A549 treated with GW870086 at 1 μM for 4 hours (cell line): ENCODE results near the gene ATXN3. TPM values are rescaled to one million over a fixed set of nuclear protein-coding genes. Genes with fewer than 3 reads are reported as not detected.

Source experiments
- total RNA-seq: library from RNA; stranded (reverse); fragments of 200-300 nt; extraction: Qiagen RNA extraction; gene quantifications from 5 replicates; pipeline ENCODE4 v1.2.3, GENCODE V29; 2022; ENCODE audit warnings: low read depth

ATXN3 gene
- 18.8 to 41.3 TPM (median 21.6 TPM) in 5 replicates for total RNA-seq

GRCh38 chr14:92106143-92106926 is at the start of gene ATXN3:
Gene ATXN3, minus strand, starts transcription at chr14:92106582. Its CDS starts 30 bp downstream, at chr14:92106552.

DNA sequence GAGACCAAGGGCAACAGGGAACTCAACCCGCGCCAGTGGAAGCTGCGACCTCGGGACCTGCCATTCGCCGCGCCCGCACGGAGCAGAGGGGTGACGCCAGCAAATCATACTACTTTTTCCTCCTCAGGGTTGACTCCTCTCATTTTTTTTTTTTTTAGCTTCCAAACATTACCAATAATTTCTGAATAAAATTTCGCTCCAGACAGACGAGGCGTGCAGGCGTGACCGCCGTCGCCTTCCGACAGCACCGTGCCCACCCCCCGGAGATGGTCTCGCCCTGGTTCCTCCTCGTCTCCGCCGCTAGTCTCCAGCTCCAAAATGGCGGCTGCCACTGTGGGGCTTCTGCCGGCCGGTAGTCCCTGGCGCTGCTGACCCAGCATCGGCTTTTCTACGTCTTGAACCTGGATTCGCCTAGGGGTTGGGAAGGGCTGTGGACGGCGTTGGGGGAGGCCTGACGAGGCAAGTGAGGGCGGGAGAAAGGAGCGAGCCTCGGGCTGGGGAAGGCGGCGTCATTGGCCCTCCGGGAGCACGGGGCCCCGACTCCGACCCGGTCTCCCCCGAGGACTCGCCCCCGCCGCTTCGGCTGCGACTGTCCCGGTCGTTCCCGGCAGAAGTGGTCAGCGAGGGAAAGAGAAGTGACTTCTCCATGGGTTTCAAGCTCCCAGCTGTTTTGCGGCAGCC is 15.4 kb upstream of the ATXN3 start, which contains the start of the genes CPSF2 and NDUFB1:
Gene CPSF2 (plus strand): TSS at position 300 of the 681 bp plus-strand sequence. CDS start 9,016 bp downstream, outside the sequence.
Gene NDUFB1 (minus strand): TSS at position 37 of the 681 bp plus-strand sequence. CDS start 4,069 bp downstream, outside the sequence.

GRCh38 chr14:92039719-92040430 is 66.5 kb downstream of the ATXN3 start, which contains the start of gene TRIP11:
Gene TRIP11, minus strand, starts transcription at chr14:92040059. Its CDS starts 374 bp downstream, at chr14:92039685.

Other genes with a start within 250 kb of the ATXN3 start
- 0.30 to 0.70 TPM (median 0.55 TPM) in 5 replicates for gene TC2N, start 239.0 kb downstream of the ATXN3 start, total RNA-seq
- gene FBLN5, start 158.9 kb downstream of the ATXN3 start, total RNA-seq = 2.7 to 3.3 TPM (median 3.1 TPM) in 5 replicates
- 5.4 to 12.0 TPM (median 8.9 TPM) in 5 replicates for gene TRIP11, start 66.5 kb downstream of the ATXN3 start, total RNA-seq
- gene NDUFB1, start 15.1 kb upstream of the ATXN3 start, total RNA-seq = 314 to 496 TPM (median 351 TPM) in 5 replicates
- 32.4 to 42.2 TPM (median 39.1 TPM) in 5 replicates for gene CPSF2, start 15.4 kb upstream of the ATXN3 start, total RNA-seq
- gene SLC24A4, start 216.6 kb upstream of the ATXN3 start, total RNA-seq = 0.05 to 0.25 TPM (median 0.10 TPM) in 5 replicates